SK-N-SH (cell line): ENCODE results near the gene CDSN. TPM values are rescaled to one million over a fixed set of nuclear protein-coding genes. Genes with fewer than 3 reads are reported as not detected.

Experiments
- CTCF ChIA-PET: fragments of 300-600, 350-600 bp; formaldehyde crosslinking; extraction: SDS; loops from one replicate; lab custom pipeline; 2021; lab: Yijun Ruan, JAX
- POLR2A ChIA-PET: fragments of 350-600 bp; sonication (Branson Sonifier 250); formaldehyde crosslinking; extraction: SDS; loops from one replicate; lab custom pipeline; 2020; ENCODE audit warnings: antibody characterized with exemption, inconsistent platforms; lab: Yijun Ruan, JAX
- DNase-seq: peaks from one replicate; pipeline ENCODE4 v3.0.0; 2012
- H2AFZ ChIP-seq: fragments of 200-600 bp; sonication (generic); 2 replicates; pipeline ENCODE4 v1.8.1; 2016; ENCODE audit warnings: antibody characterized with exemption, mild to moderate bottlenecking, low read depth
- H3F3A ChIP-seq: fragments of 200-600 bp; sonication (generic); replicated peaks from 2 replicates; pipeline ENCODE3; 2016; ENCODE audit warnings: antibody characterized with exemption, mild to moderate bottlenecking; ENCODE audit not compliant: insufficient read depth
- H3K27ac ChIP-seq, 2 experiments: fragments of 200-500 bp in 1 of 2; fragments of 200-600 bp in 1 of 2; sonication (Bioruptor generic) in 1 of 2; sonication (generic), shearing (Covaris generic) in 1 of 2; 2 replicates each; pipeline versions ENCODE4 v1.5.1 to v1.6.1; 2014 to 2016; ENCODE audit warnings: low read depth in 2 of 2, inconsistent platforms in 1 of 2, low read length in 1 of 2, mild to moderate bottlenecking in 1 of 2, mixed read lengths in 1 of 2
- H3K27me3 ChIP-seq: fragments of 200-600 bp; sonication (generic), shearing (Covaris generic); 2 replicates; pipeline ENCODE4 v1.6.1; 2016; ENCODE audit warnings: mixed run types; ENCODE audit not compliant: insufficient read depth
- H3K36me3 ChIP-seq, 2 experiments: fragments of 200-500 bp in 1 of 2; fragments of 200-600 bp in 1 of 2; sonication (Bioruptor generic) in 1 of 2; sonication (generic) in 1 of 2; replicated peaks in 1 of 2; 2 replicates each; pipeline versions ENCODE3 to v1.5.1; 2014 to 2016; ENCODE audit warnings: low read length in 1 of 2, mild to moderate bottlenecking in 1 of 2; ENCODE audit not compliant: insufficient read depth in 2 of 2, control insufficient read depth in 1 of 2
- H3K4me1 ChIP-seq, 2 experiments: fragments of 200-500 bp in 1 of 2; fragments of 200-600 bp in 1 of 2; sonication (Bioruptor generic) in 1 of 2; sonication (generic), shearing (Covaris generic) in 1 of 2; 2 replicates each; pipeline versions ENCODE4 v1.5.1 to v1.6.1; 2014 to 2016; ENCODE audit warnings: low read depth in 1 of 2, low read length in 1 of 2, mixed run types in 1 of 2; ENCODE audit not compliant: insufficient read depth in 2 of 2, control insufficient read depth in 1 of 2
- H3K4me2 ChIP-seq: fragments of 200-600 bp; sonication (generic), shearing (Covaris generic); 2 replicates; pipeline ENCODE4 v1.6.1; 2017; ENCODE audit warnings: mixed run types
- H3K4me3 ChIP-seq, 2 experiments: fragments of 200-500 bp in 1 of 2; fragments of 200-600 bp in 1 of 2; sonication (Bioruptor generic) in 1 of 2; sonication (generic), shearing (Covaris generic) in 1 of 2; 2 replicates each; pipeline versions ENCODE4 v1.5.1 to v1.8.1; 2014 to 2016; ENCODE audit warnings: low read depth in 2 of 2, inconsistent platforms in 1 of 2, low read length in 1 of 2, mild to moderate bottlenecking in 1 of 2, mixed read lengths in 1 of 2, moderate library complexity in 1 of 2
- H3K79me2 ChIP-seq: fragments of 200-600 bp; sonication (generic); 2 replicates; pipeline ENCODE4 v1.8.1; 2017; ENCODE audit warnings: mild to moderate bottlenecking; ENCODE audit not compliant: insufficient read depth
- H3K9ac ChIP-seq: fragments of 200-600 bp; sonication (generic); 2 replicates; pipeline ENCODE4 v1.6.1; 2017; ENCODE audit warnings: mixed run types
- H3K9me2 ChIP-seq: fragments of 200-600 bp; sonication (generic); 2 replicates; pipeline ENCODE4 v1.6.1; 2017; ENCODE audit warnings: mixed run types
- H3K9me3 ChIP-seq: fragments of 200-600 bp; sonication (generic); 2 replicates; pipeline ENCODE4 v1.6.1; 2017; ENCODE audit warnings: mixed run types, mild to moderate bottlenecking, moderate library complexity
- H4K20me1 ChIP-seq: fragments of 200-600 bp; sonication (generic); 2 replicates; pipeline ENCODE4 v1.6.1; 2017; ENCODE audit warnings: mild to moderate bottlenecking, mixed run types; ENCODE audit not compliant: insufficient read depth
- EP300 ChIP-seq, 2 experiments: IDR thresholded peaks; 2 replicates each; pipeline versions ENCODE4 v1.4.0 to v1.6.1; 2012; ENCODE audit warnings: borderline replicate concordance in 1 of 2, low read depth in 1 of 2, low read length in 1 of 2
- FOSL2 ChIP-seq: IDR thresholded peaks from 2 replicates; pipeline ENCODE4 v1.4.0; 2012; ENCODE audit warnings: low read depth, mild to moderate bottlenecking, moderate library complexity, borderline replicate concordance
- NRF1 ChIP-seq: IDR thresholded peaks from 2 replicates; pipeline ENCODE4 v1.6.1; 2012; ENCODE audit warnings: low read depth, mild to moderate bottlenecking, low read length
- ZBTB33 ChIP-seq: IDR thresholded peaks from 2 replicates; pipeline ENCODE4 v1.4.0; 2012; ENCODE audit warnings: low read depth, borderline replicate concordance
- WGBS: methylation state at CpG from one replicate; pipeline ENCODE4 v1.1.6; 2017; ENCODE audit warnings: low lambda C conversion rate; 5-methylcytosine and 5-hydroxymethylcytosine counted together
- polyA plus RNA-seq, 3 experiments: library from polyadenylated mRNA; depleted of rRNA; stranded (reverse); fragments of >200 nt; gene quantifications; 2 replicates each; pipeline ENCODE4 v1.2.3, GENCODE V29; 2012
- TF ChIP-seq, protein P1 (sequence below): IDR thresholded peaks from 2 replicates; pipeline ENCODE4 v1.6.1; 2012; ENCODE audit warnings: mild to moderate bottlenecking, low read depth, low read length, moderate library complexity
- TF ChIP-seq, protein P2 (sequence below): fragments of 150-350 bp; IDR thresholded peaks from 2 replicates; pipeline ENCODE4 v1.6.1; 2017; ENCODE audit warnings: antibody characterized with exemption, low read length, low read depth, borderline replicate concordance
- TF ChIP-seq, protein P3 (sequence below): fragments of 150-350 bp; IDR thresholded peaks from 2 replicates; pipeline ENCODE4 v1.6.1; 2016; ENCODE audit warnings: mild to moderate bottlenecking, low read depth, low read length

The CDSN gene
- polyA plus RNA-seq, 1 of the 3 experiments (the other 2 are of a cell fraction), result 0.02 TPM

DNA sequence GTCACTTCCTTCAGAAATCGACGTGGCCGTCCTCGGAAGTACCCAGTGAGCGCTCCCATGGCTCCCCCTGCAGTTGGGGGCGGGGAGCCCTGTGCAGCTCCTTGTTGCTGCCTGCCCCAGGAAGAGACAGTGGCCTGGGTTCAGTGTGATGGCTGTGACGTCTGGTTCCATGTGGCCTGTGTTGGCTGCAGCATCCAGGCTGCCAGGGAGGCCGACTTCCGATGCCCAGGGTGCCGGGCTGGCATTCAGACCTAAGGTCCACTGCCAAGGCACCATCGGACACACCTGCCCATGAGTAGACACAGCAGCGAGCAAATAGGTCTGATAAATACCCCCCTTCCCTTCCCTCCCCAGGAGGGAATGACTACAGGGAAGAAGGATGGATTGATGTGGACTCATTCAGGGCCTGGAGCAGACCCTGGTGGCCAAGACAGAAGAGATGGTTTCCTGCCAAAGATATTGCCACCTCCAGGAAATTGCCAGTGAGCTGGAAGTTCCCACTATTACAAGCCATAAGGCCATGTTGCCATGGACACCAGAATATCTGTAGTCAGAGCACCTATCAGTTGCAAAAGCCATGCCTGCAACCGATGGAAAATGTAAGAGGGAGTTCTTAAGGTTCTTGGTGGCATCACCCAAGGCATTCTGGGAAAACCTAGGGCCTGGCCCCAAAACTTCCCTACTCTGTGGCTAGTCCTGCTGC, 42.4 kb upstream of the CDSN start:
- Histone ChIP-seq H3K36me3 (no peaks in the 10 kb centered on the region), H3K4me1 (peaks cover 0 to 12% of the 10 kb centered on the region in 2 experiments; a peak in 1 of 4 replicates), H3K79me2 (peaks cover 5% of the 10 kb centered on the region), H3K9me3 (no peaks in the 10 kb centered on the region), H3K4me2 (no peak overlapping the region), H2AFZ (no peak overlapping the region), H3K9me2 (no peaks in the 10 kb centered on the region), H3K9ac (no peak overlapping the region), H4K20me1 (no peaks in the 10 kb centered on the region), H3K27me3 (no peaks in the 10 kb centered on the region), H3K4me3 (no peak overlapping the region), H3F3A (no peaks in the 10 kb centered on the region), H3K27ac (no peak overlapping the region)
- DNase-seq, result no peak
- TF ChIP-seq EP300 (IDR thresholded peaks at IDR 0.05; ENCODE audit: borderline replicate concordance in 1 of 2, low read depth in 1 of 2, low read length in 1 of 2) (no peak), NRF1 (no peak), ZBTB33 (no peak), FOSL2 (no peak)
- TF ChIP-seq, protein P1, sequence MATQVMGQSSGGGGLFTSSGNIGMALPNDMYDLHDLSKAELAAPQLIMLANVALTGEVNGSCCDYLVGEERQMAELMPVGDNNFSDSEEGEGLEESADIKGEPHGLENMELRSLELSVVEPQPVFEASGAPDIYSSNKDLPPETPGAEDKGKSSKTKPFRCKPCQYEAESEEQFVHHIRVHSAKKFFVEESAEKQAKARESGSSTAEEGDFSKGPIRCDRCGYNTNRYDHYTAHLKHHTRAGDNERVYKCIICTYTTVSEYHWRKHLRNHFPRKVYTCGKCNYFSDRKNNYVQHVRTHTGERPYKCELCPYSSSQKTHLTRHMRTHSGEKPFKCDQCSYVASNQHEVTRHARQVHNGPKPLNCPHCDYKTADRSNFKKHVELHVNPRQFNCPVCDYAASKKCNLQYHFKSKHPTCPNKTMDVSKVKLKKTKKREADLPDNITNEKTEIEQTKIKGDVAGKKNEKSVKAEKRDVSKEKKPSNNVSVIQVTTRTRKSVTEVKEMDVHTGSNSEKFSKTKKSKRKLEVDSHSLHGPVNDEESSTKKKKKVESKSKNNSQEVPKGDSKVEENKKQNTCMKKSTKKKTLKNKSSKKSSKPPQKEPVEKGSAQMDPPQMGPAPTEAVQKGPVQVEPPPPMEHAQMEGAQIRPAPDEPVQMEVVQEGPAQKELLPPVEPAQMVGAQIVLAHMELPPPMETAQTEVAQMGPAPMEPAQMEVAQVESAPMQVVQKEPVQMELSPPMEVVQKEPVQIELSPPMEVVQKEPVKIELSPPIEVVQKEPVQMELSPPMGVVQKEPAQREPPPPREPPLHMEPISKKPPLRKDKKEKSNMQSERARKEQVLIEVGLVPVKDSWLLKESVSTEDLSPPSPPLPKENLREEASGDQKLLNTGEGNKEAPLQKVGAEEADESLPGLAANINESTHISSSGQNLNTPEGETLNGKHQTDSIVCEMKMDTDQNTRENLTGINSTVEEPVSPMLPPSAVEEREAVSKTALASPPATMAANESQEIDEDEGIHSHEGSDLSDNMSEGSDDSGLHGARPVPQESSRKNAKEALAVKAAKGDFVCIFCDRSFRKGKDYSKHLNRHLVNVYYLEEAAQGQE, result no peak
- TF ChIP-seq, protein P2, sequence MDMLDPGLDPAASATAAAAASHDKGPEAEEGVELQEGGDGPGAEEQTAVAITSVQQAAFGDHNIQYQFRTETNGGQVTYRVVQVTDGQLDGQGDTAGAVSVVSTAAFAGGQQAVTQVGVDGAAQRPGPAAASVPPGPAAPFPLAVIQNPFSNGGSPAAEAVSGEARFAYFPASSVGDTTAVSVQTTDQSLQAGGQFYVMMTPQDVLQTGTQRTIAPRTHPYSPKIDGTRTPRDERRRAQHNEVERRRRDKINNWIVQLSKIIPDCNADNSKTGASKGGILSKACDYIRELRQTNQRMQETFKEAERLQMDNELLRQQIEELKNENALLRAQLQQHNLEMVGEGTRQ, result no peak
- TF ChIP-seq, protein P3, sequence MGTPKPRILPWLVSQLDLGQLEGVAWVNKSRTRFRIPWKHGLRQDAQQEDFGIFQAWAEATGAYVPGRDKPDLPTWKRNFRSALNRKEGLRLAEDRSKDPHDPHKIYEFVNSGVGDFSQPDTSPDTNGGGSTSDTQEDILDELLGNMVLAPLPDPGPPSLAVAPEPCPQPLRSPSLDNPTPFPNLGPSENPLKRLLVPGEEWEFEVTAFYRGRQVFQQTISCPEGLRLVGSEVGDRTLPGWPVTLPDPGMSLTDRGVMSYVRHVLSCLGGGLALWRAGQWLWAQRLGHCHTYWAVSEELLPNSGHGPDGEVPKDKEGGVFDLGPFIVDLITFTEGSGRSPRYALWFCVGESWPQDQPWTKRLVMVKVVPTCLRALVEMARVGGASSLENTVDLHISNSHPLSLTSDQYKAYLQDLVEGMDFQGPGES, result no peak
- CTCF ChIA-PET, result no interaction called here
- WGBS, result 94% methylated on average over 3 of the region's 13 CpGs
- POLR2A ChIA-PET, result no interaction called here
